ENCODE results near the gene ZNF343.
A peak's percentile ranks its signal among the peaks of the same experiment; 100 is the strongest.
"Not testable (repeated sequence)": the region's sequence is repeated elsewhere in the genome, so short reads cannot be mapped to it uniquely, and the experiment has no call there.

ZNF343 gene

GRCh38 chr20:2523919-2524708, 15.4 kb upstream of the ZNF343 start:
- H3K4me3 ChIP-seq (ENCODE audit: low read length) = peak overlapping the region; percentile 78
- H3K4me2 ChIP-seq (ENCODE audit: low read length) = peak overlapping the region; percentile 58
- H4K20me1 ChIP-seq (ENCODE audit: control insufficient read depth, insufficient read depth, low read depth, low read length) = no peaks in the 10 kb centered on the region
- H3K27ac ChIP-seq (ENCODE audit: low read depth, low read length) = peak overlapping the region; percentile 14; the same call in 1 of the 2 replicates
- H3K9me2 ChIP-seq (replicated peaks; ENCODE audit: control insufficient read depth, low read length) = no peaks in the 10 kb centered on the region
- H3K36me3 ChIP-seq (ENCODE audit: control insufficient read depth, low read length) = no peaks in the 10 kb centered on the region
- H3K9me3 ChIP-seq (ENCODE audit: control insufficient read depth, insufficient read depth, low read length) = no peaks in the 10 kb centered on the region
- no peaks in the 10 kb centered on the region for H3F3A ChIP-seq (ENCODE audit: control insufficient read depth, insufficient read depth)
- peaks cover 15% of the 10 kb centered on the region for H3K27me3 ChIP-seq (ENCODE audit: control insufficient read depth, low read length)
- H3K79me2 ChIP-seq (ENCODE audit: control insufficient read depth, low read length) = no peaks in the 10 kb centered on the region
- TF ChIP-seq EZH2phosphoT487 (IDR thresholded peaks at IDR 0.05; ENCODE audit: borderline replicate concordance, low read length) (no peak), CTCF (IDR thresholded peaks at IDR 0.05; ENCODE audit: low read depth, low read length, poor library complexity, severe bottlenecking) (peak; percentile 95)
- H3K4me1 ChIP-seq (ENCODE audit: control insufficient read depth, low read length) = peaks cover 10% of the 10 kb centered on the region

- H3K9me2 ChIP-seq (replicated peaks; ENCODE audit: control insufficient read depth, low read length); H3K4me2 ChIP-seq (ENCODE audit: low read length); H3K4me3 ChIP-seq (ENCODE audit: low read length); H3K27ac ChIP-seq (ENCODE audit: low read depth, low read length); H3K36me3 ChIP-seq (ENCODE audit: control insufficient read depth, low read length); H3F3A ChIP-seq (ENCODE audit: control insufficient read depth, insufficient read depth); H3K9me3 ChIP-seq (ENCODE audit: control insufficient read depth, insufficient read depth, low read length); H3K79me2 ChIP-seq (ENCODE audit: control insufficient read depth, low read length); H4K20me1 ChIP-seq (ENCODE audit: control insufficient read depth, insufficient read depth, low read depth, low read length): not testable (repeated sequence)
- peaks cover 10% of the 10 kb centered on the region for H3K4me1 ChIP-seq (ENCODE audit: control insufficient read depth, low read length)
- peaks cover 15% of the 10 kb centered on the region for H3K27me3 ChIP-seq (ENCODE audit: control insufficient read depth, low read length)
Measured at GRCh38 chr20:2522826-2523429, 14.2 kb upstream of the ZNF343 start.

GRCh38 chr20:2521369-2522305, 12.9 kb upstream of the ZNF343 start:
- no peaks in the 10 kb centered on the region for H4K20me1 ChIP-seq (ENCODE audit: control insufficient read depth, insufficient read depth, low read depth, low read length)
- H3K27ac ChIP-seq (ENCODE audit: low read depth, low read length) = no peak overlapping the region
- no peaks in the 10 kb centered on the region for H3K79me2 ChIP-seq (ENCODE audit: control insufficient read depth, low read length)
- H3K27me3 ChIP-seq (ENCODE audit: control insufficient read depth, low read length) = peaks cover 12% of the 10 kb centered on the region; the same call in 1 of the 2 replicates
- no peaks in the 10 kb centered on the region for H3K9me3 ChIP-seq (ENCODE audit: control insufficient read depth, insufficient read depth, low read length)
- no peaks in the 10 kb centered on the region for H3K36me3 ChIP-seq (ENCODE audit: control insufficient read depth, low read length)
- H3F3A ChIP-seq (ENCODE audit: control insufficient read depth, insufficient read depth) = no peaks in the 10 kb centered on the region
- TF ChIP-seq EZH2phosphoT487 (IDR thresholded peaks at IDR 0.05; ENCODE audit: borderline replicate concordance, low read length) (no peak), CTCF (IDR thresholded peaks at IDR 0.05; ENCODE audit: low read depth, low read length, poor library complexity, severe bottlenecking) (peak; percentile 92)
- no peaks in the 10 kb centered on the region for H3K9me2 ChIP-seq (replicated peaks; ENCODE audit: control insufficient read depth, low read length)
- H3K4me1 ChIP-seq (ENCODE audit: control insufficient read depth, low read length) = peaks cover 10% of the 10 kb centered on the region
- H3K4me2 ChIP-seq (ENCODE audit: low read length) = no peak overlapping the region
- no peak overlapping the region for H3K4me3 ChIP-seq (ENCODE audit: low read length)

Measured in DOHH2 (cell line).